GM12864 (cell line): ENCODE data around the gene ANXA2R.
"Not testable (repeated sequence)": the region's sequence is repeated elsewhere in the genome, so short reads cannot be mapped to it uniquely, and the experiment has no call there.

ENCODE experiments used
- DNase-seq: peaks from one replicate; pipeline ENCODE4 v3.0.0-alpha.2; 2011; ENCODE audit warnings: low read depth
- H3K4me3 ChIP-seq: 2 replicates; pipeline ENCODE4 v1.5.1; 2011; ENCODE audit warnings: mild to moderate bottlenecking, low read depth, low read length, control low read depth
- CTCF ChIP-seq: IDR thresholded peaks from 2 replicates; pipeline ENCODE4 v1.5.1; 2011; ENCODE audit warnings: low read depth, mild to moderate bottlenecking, moderate library complexity, low read length, control low read depth, inconsistent platforms; ENCODE audit errors: missing control alignments

ANXA2R gene

GRCh38 chr5:43074987-43075318, 34.8 kb upstream of the ANXA2R start:
- TF ChIP-seq CTCF, result no peak
- no peak overlapping the region for H3K4me3 ChIP-seq
- no peak for DNase-seq

DNA sequence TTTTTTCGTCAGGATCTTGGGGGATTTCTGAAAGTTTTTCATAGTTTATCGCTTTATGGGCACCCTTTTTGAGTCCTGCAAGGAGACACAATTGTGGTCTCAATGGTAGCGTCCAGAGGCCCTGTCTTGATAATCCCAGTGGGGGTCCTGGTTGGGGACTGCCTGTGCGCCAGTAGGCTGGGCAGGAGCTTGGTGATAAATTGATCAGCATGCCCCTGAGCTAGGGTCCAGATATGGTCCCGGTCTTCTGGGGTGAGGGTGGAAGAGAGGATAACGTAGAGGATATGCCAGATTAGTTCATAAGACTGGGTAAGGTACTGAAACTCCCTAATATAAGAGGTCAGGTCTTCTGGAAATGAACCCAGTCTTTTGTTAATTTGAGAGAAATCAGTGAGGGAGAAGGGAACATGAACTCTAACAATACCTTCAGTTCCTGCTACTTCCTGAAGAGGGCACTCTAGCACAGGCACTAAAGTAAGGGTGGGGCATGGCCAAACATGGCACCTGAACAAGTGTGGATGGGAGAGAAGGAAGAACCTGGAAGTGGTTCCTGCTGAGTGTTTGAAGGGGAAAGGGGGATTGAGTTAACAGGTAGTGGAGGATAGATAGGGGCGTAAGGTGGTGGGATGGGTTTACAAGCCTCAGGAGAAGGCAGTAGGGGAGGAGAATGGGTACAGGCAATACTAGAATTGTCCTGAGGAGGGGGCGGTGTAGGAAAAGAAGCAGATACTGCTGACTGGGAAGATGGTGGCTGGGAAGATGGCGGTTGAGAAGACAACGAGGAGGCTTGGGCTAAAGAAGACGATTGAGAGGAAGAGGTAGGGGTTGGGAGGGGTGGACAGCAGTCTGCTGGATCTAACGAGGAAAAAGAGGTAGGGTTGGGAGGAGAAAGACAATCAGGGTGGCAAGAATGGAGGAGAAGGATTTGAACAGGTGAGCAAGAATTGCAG, 33.8 kb upstream of the ANXA2R start:
- TF ChIP-seq CTCF, result peak; percentile 74
- DNase-seq, result no peak
- no peak overlapping the region for H3K4me3 ChIP-seq

DNA sequence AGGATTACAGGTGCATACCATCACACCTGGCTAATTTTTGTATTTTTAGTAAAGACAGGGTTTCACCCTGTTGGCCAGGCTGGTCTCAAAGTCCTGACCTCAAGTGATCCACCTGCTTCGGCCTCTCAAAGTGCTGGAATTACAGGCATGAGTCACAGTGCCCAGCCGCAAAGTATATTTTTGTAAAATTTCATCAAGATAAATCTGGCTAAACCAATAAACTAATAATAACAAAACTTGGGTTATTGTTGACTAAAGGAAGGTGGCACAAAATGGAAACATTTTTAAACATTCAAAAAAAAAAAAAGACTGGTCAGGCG, 29.2 kb upstream of the ANXA2R start:
- not testable (repeated sequence) for DNase-seq, H3K4me3 ChIP-seq

DNA sequence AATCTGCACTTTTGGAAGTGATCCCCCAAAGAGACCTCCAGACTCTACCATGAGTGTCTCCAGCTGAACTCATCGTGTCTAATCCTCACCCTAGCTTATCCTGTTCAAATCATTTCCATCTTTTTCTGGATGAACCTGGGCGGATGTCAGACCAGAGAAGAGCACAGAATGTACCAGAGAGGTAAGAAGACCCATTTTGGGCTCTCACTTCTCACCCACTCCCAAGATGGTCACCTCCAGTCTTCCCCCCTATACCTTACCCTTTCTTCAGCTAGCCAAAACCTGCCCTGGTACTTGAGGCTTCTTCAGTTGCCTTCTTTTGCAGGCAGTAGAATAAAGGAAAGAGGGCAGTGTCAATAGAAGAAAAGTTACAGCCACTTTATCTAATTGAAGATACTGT, 27.9 kb upstream of the ANXA2R start:
- TF ChIP-seq CTCF, result no peak
- DNase-seq, result no peak
- peak overlapping the region; percentile 78 for H3K4me3 ChIP-seq

DNA sequence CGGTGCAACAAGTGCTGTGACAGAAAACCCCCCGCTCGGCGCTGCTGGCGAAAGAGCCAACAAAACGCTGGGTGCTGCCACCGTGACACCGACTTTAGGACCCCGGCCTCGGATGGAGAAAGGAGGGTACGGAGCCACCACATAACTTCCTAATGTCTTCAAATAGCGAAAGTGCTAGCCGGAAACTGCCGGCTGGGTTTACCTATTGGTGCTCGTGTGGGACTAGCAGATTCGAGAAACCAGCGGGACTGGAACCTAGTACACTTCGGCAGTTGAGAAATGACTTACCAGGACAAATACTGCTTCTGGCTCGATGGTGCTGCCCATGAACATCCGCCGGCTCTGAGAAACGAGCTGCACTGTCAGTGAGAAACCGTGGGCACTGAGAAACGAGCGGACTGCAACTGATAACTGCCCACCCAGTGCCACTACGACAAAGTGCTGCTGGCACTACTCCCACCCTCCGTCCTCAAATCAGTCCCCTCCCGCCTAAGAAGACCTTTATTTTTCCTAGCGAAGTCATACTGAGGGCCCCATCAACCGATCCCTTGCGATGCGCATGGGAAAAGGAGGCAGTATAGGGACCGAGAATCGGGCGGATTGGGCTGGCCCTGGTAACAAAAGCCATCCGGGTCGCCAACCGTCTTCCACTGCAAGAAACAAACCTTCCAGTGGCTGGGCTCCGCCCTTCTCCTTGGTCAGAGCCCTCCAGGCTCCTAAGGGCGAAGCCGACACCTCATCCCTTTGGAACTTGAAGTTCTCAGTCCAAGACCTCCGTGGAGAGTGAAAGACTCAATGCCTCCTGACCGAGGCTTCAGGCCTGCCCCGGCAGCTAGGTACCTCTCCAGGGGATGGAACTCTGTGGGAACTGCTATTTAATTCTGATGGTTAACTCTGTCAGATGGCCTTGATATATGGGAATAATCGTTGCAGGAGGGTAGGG, 27.0 kb upstream of the ANXA2R start:
- DNase-seq, result peak; percentile 89
- TF ChIP-seq CTCF, result no peak
- peak overlapping the region; percentile 78 for H3K4me3 ChIP-seq

DNA sequence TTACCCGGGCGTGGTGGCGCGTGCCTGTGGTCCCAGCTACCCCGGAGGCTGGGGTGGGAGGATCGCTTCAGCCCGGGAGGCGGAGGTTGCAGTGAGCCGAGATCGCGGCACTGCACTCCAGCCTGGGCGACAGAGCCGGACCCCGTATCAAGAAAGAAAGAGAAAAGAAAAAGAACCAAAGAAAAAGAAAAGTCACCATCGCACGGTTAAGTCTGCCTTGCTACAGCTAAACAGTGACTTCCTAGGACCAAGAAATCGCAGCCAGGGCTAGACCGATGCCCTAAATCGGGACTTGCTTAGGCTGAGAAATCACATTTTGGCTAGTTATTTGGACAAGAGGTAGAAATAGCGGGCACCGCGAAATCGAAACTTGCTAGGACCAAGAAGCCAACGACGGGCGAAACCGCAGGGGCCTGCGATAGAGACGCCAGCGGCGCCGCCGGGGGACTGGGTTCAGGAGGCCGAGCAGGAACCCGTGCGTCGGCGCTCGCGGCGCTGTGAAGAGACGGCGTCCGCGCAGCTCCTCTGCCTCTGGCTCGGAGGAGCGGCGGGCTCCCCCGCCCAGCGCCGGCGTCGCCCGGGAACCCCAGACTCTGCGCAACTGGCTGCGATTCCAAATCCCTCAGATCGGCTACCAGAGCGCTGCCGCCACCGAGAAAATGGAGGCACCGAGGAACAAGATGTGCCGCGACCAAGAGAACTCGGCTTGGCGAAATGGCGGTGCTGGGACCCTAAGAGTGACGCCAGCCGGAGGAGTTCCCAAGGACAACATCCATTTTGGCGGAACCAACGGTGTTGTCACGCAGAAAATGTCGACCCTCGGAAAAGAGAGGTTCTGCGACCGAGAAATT, 26.1 kb upstream of the ANXA2R start:
- H3K4me3 ChIP-seq, result peak overlapping the region; percentile 78
- no peak for TF ChIP-seq CTCF
- DNase-seq, result no peak
